GM19193 (cell line): Measurements from ENCODE around the gene HLA-DOB.

Source experiments
- POLR2A ChIP-seq: IDR thresholded peaks from 4 replicates; pipeline ENCODE4 v1.6.1; 2011; ENCODE audit not compliant: insufficient read depth, insufficient read length; ENCODE audit errors: extremely low read depth

HLA-DOB gene

DNA sequence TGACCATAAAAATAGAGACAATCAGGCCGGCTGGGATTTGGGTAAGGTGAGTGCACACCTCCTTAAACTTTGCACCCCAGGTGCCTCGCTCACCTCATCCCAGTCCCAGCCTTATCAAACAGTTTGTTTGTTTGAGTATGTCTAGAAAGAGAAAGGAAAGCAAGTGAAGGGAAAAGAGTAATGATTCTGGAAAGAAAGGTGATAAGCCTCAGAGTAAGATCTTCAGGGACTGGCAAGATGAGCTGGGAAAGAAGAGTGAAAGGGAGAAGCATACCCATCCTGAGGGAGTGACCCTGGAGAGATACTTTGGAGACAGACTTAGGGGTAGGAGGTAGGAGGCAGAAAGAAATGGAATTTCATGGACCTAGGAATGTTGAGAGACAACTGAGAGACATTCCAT, 20.1 kb upstream of the HLA-DOB start:
- no peak for TF ChIP-seq POLR2A

GRCh38 chr6:32835167-32835893, 18.5 kb upstream of the HLA-DOB start:
- no peak for TF ChIP-seq POLR2A

- TF ChIP-seq POLR2A, result no peak
Measured at GRCh38 chr6:32833664-32834063, 16.9 kb upstream of the HLA-DOB start.

- TF ChIP-seq POLR2A, result no peak
Measured at GRCh38 chr6:32832535-32832934, 15.7 kb upstream of the HLA-DOB start.

DNA sequence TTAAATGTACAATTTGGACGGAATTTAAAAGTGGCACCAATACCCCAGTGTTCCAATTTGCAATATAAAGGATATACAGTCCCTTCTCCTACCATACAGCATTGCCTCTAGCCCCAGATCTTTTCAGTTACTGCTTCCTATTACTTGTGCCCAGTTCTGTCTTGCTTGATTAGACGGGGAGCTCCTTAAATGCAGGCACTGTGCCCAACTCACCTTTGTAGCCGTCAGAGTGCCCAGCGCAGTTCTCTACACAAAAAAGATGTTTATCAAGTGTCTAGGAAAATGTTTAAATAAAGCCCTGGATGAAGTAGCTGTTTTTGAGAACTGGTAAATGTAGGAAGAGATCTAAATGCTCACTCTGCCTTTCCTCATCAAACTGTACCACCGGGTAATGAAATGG, 14.1 kb upstream of the HLA-DOB start:
- no peak for TF ChIP-seq POLR2A

DNA sequence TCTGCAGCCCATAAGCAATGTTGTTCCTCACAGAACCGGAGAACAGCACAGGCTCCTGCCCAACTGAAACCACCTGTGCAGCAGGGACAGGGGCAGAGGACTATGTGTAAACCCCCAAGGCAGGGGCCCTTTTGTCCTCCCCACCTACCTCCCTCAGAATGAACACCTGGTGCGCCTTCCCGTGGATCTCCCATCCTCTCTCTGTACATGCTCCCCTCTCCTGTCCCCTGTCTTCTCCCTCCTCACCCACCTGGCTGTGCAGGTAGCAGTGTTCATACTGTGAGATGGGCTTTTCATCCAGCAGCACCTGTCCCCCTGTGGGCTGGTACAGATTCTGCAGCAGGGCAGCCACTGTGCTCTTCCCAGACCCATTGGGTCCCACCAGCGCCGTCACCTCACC, 13.2 kb upstream of the HLA-DOB start:
- no peak for TF ChIP-seq POLR2A

DNA sequence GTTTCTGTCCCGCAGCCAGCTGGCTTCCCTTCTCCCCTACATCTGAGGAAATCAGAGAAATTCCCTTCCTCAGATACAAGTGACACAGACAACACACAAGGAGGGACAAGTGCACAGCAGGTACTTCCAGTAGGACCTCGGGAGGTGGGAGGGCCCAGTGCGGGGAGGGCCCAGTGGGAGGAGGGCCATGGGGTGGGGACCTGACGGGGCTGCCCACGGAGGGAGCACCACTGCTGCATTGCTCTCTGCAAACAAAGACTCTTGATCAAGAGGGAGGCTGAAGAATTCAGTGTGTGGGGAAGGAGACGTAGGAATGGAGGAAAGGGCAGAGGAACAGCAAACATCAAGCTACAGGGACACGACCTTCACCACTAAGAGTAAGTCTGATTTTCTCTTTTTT, 12.7 kb upstream of the HLA-DOB start:
- no peak for TF ChIP-seq POLR2A

- no peak for TF ChIP-seq POLR2A
Measured at GRCh38 chr6:32827025-32827424, 10.2 kb upstream of the HLA-DOB start.

GRCh38 chr6:32825966-32826365, 9.2 kb upstream of the HLA-DOB start:
- TF ChIP-seq POLR2A, result no peak

DNA sequence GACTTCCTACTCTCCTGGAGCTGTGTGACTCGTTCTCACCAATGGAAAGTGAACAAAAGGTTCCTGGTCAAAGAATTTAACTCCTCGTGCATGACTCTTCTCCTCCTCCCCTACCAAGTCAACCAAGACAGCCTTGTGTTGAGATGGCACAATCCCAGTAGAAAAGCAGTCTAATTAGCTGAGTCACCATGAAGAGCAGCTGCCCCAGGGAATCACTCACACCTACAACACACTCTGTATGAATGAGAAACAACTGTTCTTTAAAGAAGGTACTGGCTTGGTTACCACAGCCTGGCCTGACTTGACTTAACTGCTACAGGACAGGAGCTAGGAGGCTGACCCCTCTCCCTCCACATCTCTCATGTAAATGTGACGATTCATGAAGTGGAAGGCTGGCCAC, 2.9 kb upstream of the HLA-DOB start:
- no peak for TF ChIP-seq POLR2A

- TF ChIP-seq POLR2A, result no peak
Measured at GRCh38 chr6:32818867-32819266, 2.1 kb upstream of the HLA-DOB start.

GRCh38 chr6:32815996-32816395, 806 bp downstream of the HLA-DOB start:
- TF ChIP-seq POLR2A, result no peak

- no peak for TF ChIP-seq POLR2A
Measured at GRCh38 chr6:32815115-32815514, 1.7 kb downstream of the HLA-DOB start.

DNA sequence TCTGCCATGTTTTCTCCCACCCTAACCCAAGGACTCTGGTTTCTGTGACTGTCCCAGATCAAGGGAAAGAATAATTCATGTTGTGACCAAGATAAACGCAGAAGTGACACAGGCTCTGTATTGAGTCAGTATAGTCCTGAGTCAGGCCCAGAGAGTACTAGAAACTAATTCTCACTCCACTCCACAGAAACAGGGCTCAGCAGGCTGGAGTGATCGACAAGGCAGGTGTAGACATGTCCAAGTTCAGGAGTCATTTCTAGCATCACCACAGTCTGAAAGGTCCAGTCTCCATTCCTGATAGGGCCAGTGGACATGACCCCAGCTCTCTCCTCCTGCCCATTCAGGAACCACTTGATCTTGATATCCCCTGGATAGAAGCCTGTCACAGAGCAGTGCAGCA, 2.7 kb downstream of the HLA-DOB start:
- no peak for TF ChIP-seq POLR2A

- TF ChIP-seq POLR2A, result no peak
Measured at GRCh38 chr6:32809171-32809570, 7.6 kb downstream of the HLA-DOB start.

GRCh38 chr6:32807020-32807580, 9.7 kb downstream of the HLA-DOB start:
- no peak for TF ChIP-seq POLR2A

DNA sequence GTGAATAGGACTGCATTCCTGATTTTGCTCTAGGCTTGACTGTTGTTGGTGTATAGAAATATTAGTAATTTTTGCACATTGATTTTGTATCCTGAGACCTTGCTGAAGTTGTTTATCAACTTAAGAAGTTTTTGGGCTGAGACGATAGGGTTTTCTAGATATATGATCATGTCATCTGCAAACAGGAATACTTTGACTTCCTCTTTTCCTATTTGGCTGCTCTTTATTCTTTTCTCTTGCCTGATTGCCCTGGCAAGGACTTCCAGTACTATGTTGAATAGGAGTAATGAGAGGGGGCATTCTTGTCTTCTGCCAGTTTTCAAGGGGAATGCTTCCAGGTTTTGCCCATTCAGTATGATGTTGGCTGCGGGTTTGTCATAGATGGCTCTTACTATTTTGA, 13.4 kb downstream of the HLA-DOB start:
- TF ChIP-seq POLR2A, result no peak

GRCh38 chr6:32799740-32800139, 17.1 kb downstream of the HLA-DOB start:
- TF ChIP-seq POLR2A, result no peak

DNA sequence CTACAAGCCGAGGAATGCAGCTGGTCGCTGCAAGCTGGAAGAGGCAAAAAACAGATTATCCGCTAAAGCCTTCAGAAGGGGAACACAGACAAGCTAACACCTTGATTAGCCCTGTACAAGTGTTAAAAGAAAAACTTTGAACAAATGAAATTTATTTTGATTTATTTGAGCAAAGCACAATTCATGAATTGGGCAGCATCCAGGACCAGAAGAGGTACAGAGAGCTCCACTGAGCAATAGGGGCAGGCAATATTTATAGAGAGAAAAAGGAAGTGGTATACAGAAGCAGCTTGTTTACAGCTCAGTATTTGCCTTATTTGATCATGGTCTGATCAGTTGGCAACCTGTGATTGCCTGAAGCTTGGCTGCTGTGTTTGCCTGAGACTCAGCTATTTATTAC, 17.6 kb downstream of the HLA-DOB start:
- TF ChIP-seq POLR2A, result no peak
